ENCODE results near the gene PRPH2. TPM values are rescaled to one million over a fixed set of nuclear protein-coding genes. Genes with fewer than 3 reads are reported as not detected.

The PRPH2 gene
- polyA plus RNA-seq, 3 donors = 0.05 TPM; not detected in 2

- no peak overlapping the region for H3K9ac ChIP-seq (ENCODE audit: insufficient read depth, low read length, poor library complexity, severe bottlenecking)
- WGBS (ENCODE audit: insufficient coverage) = 83% methylated on average over 4 of the region's 8 CpGs
- H3K4me2 ChIP-seq (replicated peaks; ENCODE audit: extremely low read depth, low read length, poor library complexity, severe bottlenecking) = no peak overlapping the region
Observed at GRCh38 chr6:42761287-42762067, 39.1 kb upstream of the PRPH2 start.

More at GRCh38 chr6:42761287-42762067, 39.1 kb upstream of the PRPH2 start:
- Mint-ChIP-seq H3K27ac (no peak overlapping the region), H3K4me3 (no peak overlapping the region), H3K27me3 (ENCODE audit: low read depth in 3 of 3) (no peaks in the 10 kb centered on the region), H3K4me1 (peaks cover 2% of the 10 kb centered on the region), H3K36me3 (peaks cover 31 to 36% of the 10 kb centered on the region in 2 donors), H3K9me3 (peaks cover 0 to 1% (median 0%) of the 10 kb centered on the region in 7 donors)
- no peak overlapping the region for H3K27ac ChIP-seq (ENCODE audit: low read depth in 1 of 2, low read length in 2 of 2)
- no peaks in the 10 kb centered on the region for H3K27me3 ChIP-seq (ENCODE audit: control insufficient read depth in 2 of 2, insufficient read depth in 2 of 2, low read length in 2 of 2)
- H3K4me1 ChIP-seq (ENCODE audit: control insufficient read depth in 1 of 2, insufficient read depth in 2 of 2, low read length in 2 of 2) = no peaks in the 10 kb centered on the region
- peaks cover 3 to 37% of the 10 kb centered on the region in 2 donors for H3K36me3 ChIP-seq (replicated peaks in 1 of 2; ENCODE audit: control insufficient read depth in 1 of 2, insufficient read depth in 2 of 2, low read length in 2 of 2)
- H3K79me2 ChIP-seq (ENCODE audit: insufficient read depth, low read length) = no peaks in the 10 kb centered on the region
- H3K4me3 ChIP-seq (replicated peaks in 1 of 3; ENCODE audit: low read depth in 2 of 3, low read length in 3 of 3) = no peak overlapping the region
- intact Hi-C loops (cut with micrococcal nuclease) = no loop called here
- TF ChIP-seq CTCF (IDR thresholded peaks at IDR 0.05) = no peak
- no peak overlapping the region for H2AFZ ChIP-seq (ENCODE audit: insufficient read depth, low read depth, low read length, poor library complexity, severe bottlenecking)
- no peaks in the 10 kb centered on the region for H3K9me3 ChIP-seq (replicated peaks in 1 of 2; ENCODE audit: control insufficient read depth in 1 of 2, insufficient read depth in 1 of 2, low read length in 2 of 2)
- no peak for DNase-seq
- H4K20me1 ChIP-seq (ENCODE audit: insufficient read depth, low read length) = no peaks in the 10 kb centered on the region
